HCT116 (cell line): ENCODE results near the gene LINGO1. TPM values are rescaled to one million over a fixed set of nuclear protein-coding genes. Genes with fewer than 3 reads are reported as not detected.

Experiments used
- ATAC-seq: fragments of 200-7000 bp; cut with Tn5 transposase; 2 replicates; pipeline ENCODE4 v1.9.1; 2020; ENCODE audit warnings: mild to moderate bottlenecking, moderate library complexity
- BruUV-seq: library from RNA; stranded (reverse); fragments of 400-500 nt; replicated peaks from 2 replicates; lab custom pipeline; 2021; lab: Mats Ljungman, UMichigan
- CTCF ChIA-PET: fragments of 300-600 bp; sonication (Branson Sonifier 250); formaldehyde crosslinking; loops from one replicate; lab custom pipeline; 2021; ENCODE audit warnings: antibody characterized with exemption; lab: Charles Lee
- POLR2A ChIA-PET: fragments of 300-600, 350-600 bp; sonication (Branson Sonifier 250); formaldehyde crosslinking; loops from one replicate; lab custom pipeline; 2021; ENCODE audit warnings: antibody characterized with exemption; lab: Charles Lee
- RAD21 ChIA-PET, 2 experiments: fragments of 300-600 bp; sonication (Branson Sonifier 250); formaldehyde crosslinking; loops; one replicate each; lab custom pipeline; 2023; ENCODE audit warnings: low total read pairs in 2 of 2; ENCODE audit not compliant: uncharacterized antibody in 2 of 2, unreplicated experiment in 2 of 2, low non-redundant PET in 1 of 2; lab: Charles Lee
- DNase-seq: peaks from one replicate; pipeline ENCODE4 v3.0.0-alpha.2; 2010; ENCODE audit warnings: low read depth, low spot score
- H2AFZ ChIP-seq: fragments of 200-600 bp; shearing (Covaris generic), sonication (generic); 2 replicates; pipeline ENCODE4 v1.6.1; 2017; ENCODE audit warnings: low read depth, mixed run types, mixed read lengths, antibody characterized with exemption, low read length; ENCODE audit not compliant: poor library complexity, severe bottlenecking
- H3K27ac ChIP-seq: 2 replicates; pipeline ENCODE4 v1.5.1; 2012; ENCODE audit warnings: low read depth, low read length
- H3K27me3 ChIP-seq: fragments of 200-600 bp; sonication (generic); 2 replicates; pipeline ENCODE4 v1.6.1; 2016; ENCODE audit warnings: mixed run types, low read length, mixed read lengths; ENCODE audit not compliant: insufficient read depth
- H3K36me3 ChIP-seq, 2 experiments: fragments of 200-500 bp in 1 of 2; fragments of 200-600 bp in 1 of 2; sonication (Bioruptor generic) in 1 of 2; sonication (generic) in 1 of 2; 2 replicates each; pipeline versions ENCODE4 v1.5.1 to v1.6.1; 2014 to 2016; ENCODE audit warnings: low read length in 2 of 2, inconsistent platforms in 1 of 2, mixed read lengths in 1 of 2, mixed run types in 1 of 2; ENCODE audit not compliant: insufficient read depth in 2 of 2, control insufficient read depth in 1 of 2
- H3K4me1 ChIP-seq, 2 experiments: fragments of 200-600 bp in 1 of 2; sonication (generic) in 1 of 2; 2 replicates each; pipeline versions ENCODE4 v1.5.1 to v1.6.1; 2012 to 2017; ENCODE audit warnings: low read length in 2 of 2, inconsistent platforms in 1 of 2, mild to moderate bottlenecking in 1 of 2, mixed read lengths in 1 of 2, mixed run types in 1 of 2, moderate library complexity in 1 of 2; ENCODE audit not compliant: insufficient read depth in 2 of 2, control insufficient read depth in 1 of 2
- H3K4me2 ChIP-seq: fragments of 200-600 bp; sonication (generic); 2 replicates; pipeline ENCODE4 v1.6.1; 2017; ENCODE audit warnings: mixed run types, low read length, mixed read lengths
- H3K4me3 ChIP-seq, 2 experiments: fragments of 200-600 bp in 1 of 2; sonication (generic) in 1 of 2; replicated peaks in 1 of 2; 2 replicates each; pipeline ENCODE4 v1.5.1; 2011 to 2016; ENCODE audit warnings: low read length in 2 of 2, control low read depth in 1 of 2, low read depth in 1 of 2, mild to moderate bottlenecking in 1 of 2, mixed read lengths in 1 of 2, mixed run types in 1 of 2
- H3K79me2 ChIP-seq: fragments of 200-600 bp; sonication (generic); 2 replicates; pipeline ENCODE4 v1.6.1; 2017; ENCODE audit warnings: mild to moderate bottlenecking, mixed run types, low read length, moderate library complexity, mixed read lengths; ENCODE audit not compliant: insufficient read depth
- H3K9ac ChIP-seq: fragments of 200-600 bp; sonication (generic); 2 replicates; pipeline ENCODE4 v1.6.1; 2016; ENCODE audit warnings: low read length, mixed read lengths
- H3K9me2 ChIP-seq: fragments of 200-600 bp; sonication (generic), shearing (Covaris generic); 2 replicates; pipeline ENCODE4 v1.6.1; 2017; ENCODE audit warnings: mixed run types, mild to moderate bottlenecking, moderate library complexity; ENCODE audit not compliant: insufficient read depth
- H3K9me3 ChIP-seq, 2 experiments: fragments of 200-500 bp in 1 of 2; fragments of 200-600 bp in 1 of 2; sonication (Bioruptor generic) in 1 of 2; sonication (generic) in 1 of 2; 2 replicates each; pipeline ENCODE4 v1.6.1; 2014 to 2017; ENCODE audit warnings: low read length in 2 of 2, mixed read lengths in 2 of 2, inconsistent platforms in 1 of 2, low read depth in 1 of 2, mild to moderate bottlenecking in 1 of 2, mixed run types in 1 of 2, moderate library complexity in 1 of 2; ENCODE audit not compliant: control insufficient read depth in 1 of 2, insufficient read depth in 1 of 2
- H4K20me1 ChIP-seq: fragments of 200-600 bp; sonication (generic), shearing (Covaris generic); 2 replicates; pipeline ENCODE4 v1.6.1; 2017; ENCODE audit warnings: mixed run types, mild to moderate bottlenecking, moderate library complexity; ENCODE audit not compliant: insufficient read depth
- CBX3 ChIP-seq: IDR thresholded peaks from 2 replicates; pipeline ENCODE4 v1.6.1; 2012; ENCODE audit warnings: low read depth
- CEBPB ChIP-seq: IDR thresholded peaks from 2 replicates; pipeline ENCODE4 v1.6.1; 2012; ENCODE audit warnings: low read depth
- ELF1 ChIP-seq: IDR thresholded peaks from 2 replicates; pipeline ENCODE4 v1.6.1; 2012; ENCODE audit warnings: low read depth, borderline replicate concordance
- EZH2 ChIP-seq: fragments of 200-600 bp; sonication (generic); IDR thresholded peaks from 2 replicates; pipeline ENCODE4 v1.6.1; 2017; ENCODE audit warnings: antibody characterized with exemption, mixed run types
- FOSL1 ChIP-seq: IDR thresholded peaks from 2 replicates; pipeline ENCODE4 v1.6.1; 2012; ENCODE audit warnings: low read depth
- JUND ChIP-seq: IDR thresholded peaks from 2 replicates; pipeline ENCODE4 v1.6.1; 2012
- MAX ChIP-seq: IDR thresholded peaks from 2 replicates; pipeline ENCODE4 v1.6.1; 2012
- POLR2A ChIP-seq: IDR thresholded peaks from 2 replicates; pipeline ENCODE4 v1.7.0; 2011; ENCODE audit warnings: borderline replicate concordance; ENCODE audit not compliant: insufficient read depth, insufficient read length; ENCODE audit errors: extremely low read depth
- POLR2AphosphoS5 ChIP-seq: IDR thresholded peaks from 2 replicates; pipeline ENCODE4 v1.6.1; 2011; ENCODE audit warnings: mild to moderate bottlenecking, low read depth, low read length, moderate library complexity
- SIN3A ChIP-seq: IDR thresholded peaks from 2 replicates; pipeline ENCODE4 v1.6.1; 2012; ENCODE audit warnings: low read depth
- SP1 ChIP-seq: IDR thresholded peaks from 2 replicates; pipeline ENCODE4 v1.6.1; 2012; ENCODE audit warnings: low read depth
- SRF ChIP-seq: IDR thresholded peaks from 2 replicates; pipeline ENCODE4 v1.6.1; 2012; ENCODE audit warnings: low read depth
- YY1 ChIP-seq: IDR thresholded peaks from 2 replicates; pipeline ENCODE4 v1.6.1; 2011; ENCODE audit warnings: low read length, low read depth, moderate library complexity, mild to moderate bottlenecking; ENCODE audit not compliant: insufficient replicate concordance; ENCODE audit errors: extremely low read depth
- ZBTB33 ChIP-seq: IDR thresholded peaks from 2 replicates; pipeline ENCODE4 v1.6.1; 2011; ENCODE audit warnings: mild to moderate bottlenecking, low read length, moderate library complexity; ENCODE audit not compliant: insufficient replicate concordance; ENCODE audit errors: extremely low read depth
- ZFX ChIP-seq: fragments of 450-650 bp; IDR thresholded peaks from 2 replicates; pipeline ENCODE4 v1.6.1; 2017
- ZNF274 ChIP-seq: fragments of 200-500 bp; sonication (Bioruptor generic); IDR thresholded peaks from 2 replicates; pipeline ENCODE4 v1.6.1; 2014; ENCODE audit warnings: mild to moderate bottlenecking, low read depth, low read length, inconsistent platforms
- intact Hi-C: fragments of 100-400 bp; cut with micrococcal nuclease; formaldehyde crosslinking; loops from 2 replicates; pipeline ENCODE4 v1.10.0; 2022
- total RNA-seq: library from RNA; stranded (reverse); gene quantifications from one replicate; pipeline ENCODE4 v1.2.1, GENCODE V29; 2021; ENCODE audit not compliant: unreplicated experiment
- TF ChIP-seq, protein P1 (sequence below), 3 experiments: fragments of 200-600 bp in 1 of 3; sonication (generic) in 1 of 3; IDR thresholded peaks in 2 of 3; conservative IDR thresholded peaks in 1 of 3; 2 replicates each; pipeline ENCODE4 v1.5.1; 2012 to 2017; ENCODE audit warnings: low read depth in 2 of 3, low read length in 2 of 3, antibody characterized with exemption in 1 of 3, borderline replicate concordance in 1 of 3, control low read depth in 1 of 3, mild to moderate bottlenecking in 1 of 3, mixed read lengths in 1 of 3, mixed run types in 1 of 3, moderate library complexity in 1 of 3; ENCODE audit not compliant: insufficient read depth in 1 of 3

Gene LINGO1
- total RNA-seq, 1 experiment from 2014 or later = 15.6 TPM

DNA sequence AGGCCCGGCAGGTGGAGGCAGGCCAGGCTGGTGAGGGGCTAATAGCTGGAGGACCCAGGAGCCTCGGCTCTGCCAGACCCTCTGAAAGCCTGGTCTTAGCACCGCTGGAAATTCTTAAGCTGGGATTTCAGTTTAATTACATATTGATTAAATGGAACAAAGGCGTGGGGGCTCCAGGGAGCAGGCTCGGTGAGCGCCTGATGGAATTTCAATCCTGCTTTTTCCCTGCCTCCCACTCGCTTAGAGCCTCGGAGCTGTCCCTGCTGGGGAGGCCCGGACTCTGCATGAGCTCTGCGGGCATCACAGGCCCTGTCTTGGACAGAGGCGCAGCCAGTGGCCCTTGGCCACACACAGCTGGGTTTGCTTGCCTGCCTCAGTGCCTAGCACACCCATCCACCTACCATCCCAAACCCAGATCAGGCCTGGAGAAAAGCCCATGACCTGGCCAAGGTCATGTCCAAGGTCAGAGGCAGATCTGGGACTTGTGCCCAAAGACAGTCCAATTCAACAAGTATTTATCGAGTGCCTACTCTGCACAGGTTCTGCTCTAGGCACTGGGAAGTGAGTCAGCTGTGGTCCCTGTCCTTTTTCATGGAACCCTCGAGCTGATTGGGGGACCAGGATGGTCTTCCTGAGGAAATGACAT is 40.6 kb downstream of the LINGO1 start:
- RAD21 ChIA-PET = no interaction called here
- intact Hi-C loops = no loop called here

More for the DNA sequence above, 40.6 kb downstream of the LINGO1 start:
- no peak for TF ChIP-seq EZH2
- no peak for TF ChIP-seq SP1
- no peak for TF ChIP-seq MAX
- no peak for TF ChIP-seq ZFX
- TF ChIP-seq ZBTB33 = no peak
- TF ChIP-seq ELF1 = no peak
- TF ChIP-seq, protein P1, sequence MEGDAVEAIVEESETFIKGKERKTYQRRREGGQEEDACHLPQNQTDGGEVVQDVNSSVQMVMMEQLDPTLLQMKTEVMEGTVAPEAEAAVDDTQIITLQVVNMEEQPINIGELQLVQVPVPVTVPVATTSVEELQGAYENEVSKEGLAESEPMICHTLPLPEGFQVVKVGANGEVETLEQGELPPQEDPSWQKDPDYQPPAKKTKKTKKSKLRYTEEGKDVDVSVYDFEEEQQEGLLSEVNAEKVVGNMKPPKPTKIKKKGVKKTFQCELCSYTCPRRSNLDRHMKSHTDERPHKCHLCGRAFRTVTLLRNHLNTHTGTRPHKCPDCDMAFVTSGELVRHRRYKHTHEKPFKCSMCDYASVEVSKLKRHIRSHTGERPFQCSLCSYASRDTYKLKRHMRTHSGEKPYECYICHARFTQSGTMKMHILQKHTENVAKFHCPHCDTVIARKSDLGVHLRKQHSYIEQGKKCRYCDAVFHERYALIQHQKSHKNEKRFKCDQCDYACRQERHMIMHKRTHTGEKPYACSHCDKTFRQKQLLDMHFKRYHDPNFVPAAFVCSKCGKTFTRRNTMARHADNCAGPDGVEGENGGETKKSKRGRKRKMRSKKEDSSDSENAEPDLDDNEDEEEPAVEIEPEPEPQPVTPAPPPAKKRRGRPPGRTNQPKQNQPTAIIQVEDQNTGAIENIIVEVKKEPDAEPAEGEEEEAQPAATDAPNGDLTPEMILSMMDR (IDR thresholded peaks at IDR 0.05 in 2 of 3, conservative IDR thresholded peaks at IDR 0.05 in 1 of 3; ENCODE audit: borderline replicate concordance in 1 of 3, insufficient read depth in 1 of 3, low read depth in 2 of 3, low read length in 2 of 3) = no peak
- no peak for TF ChIP-seq JUND
- TF ChIP-seq FOSL1 = no peak
- TF ChIP-seq POLR2AphosphoS5 = no peak
- TF ChIP-seq SRF = no peak
- no peak for TF ChIP-seq POLR2A
- TF ChIP-seq SIN3A = no peak
- no peak for TF ChIP-seq ZNF274
- no peak for TF ChIP-seq YY1
- TF ChIP-seq CBX3 = no peak
- TF ChIP-seq CEBPB = no peak
- TF ChIP-seq, all 23 proteins: peak for 0
- no peaks in the 10 kb centered on the region for H3K9me3 ChIP-seq
- H3K36me3 ChIP-seq = no peaks in the 10 kb centered on the region
- BruUV-seq = no TSS peak
- ChIA-PET CTCF (interaction anchor here (0.9 kb wide), 1 partner anchor 25 kb away, joined by 3 read pairs; no protein-coding TSS in a partner anchor), POLR2A (no interaction called here)
- H3K27ac ChIP-seq = no peak overlapping the region
- no peaks in the 10 kb centered on the region for H3K4me1 ChIP-seq
- H3K27me3 ChIP-seq = no peaks in the 10 kb centered on the region
- no peak overlapping the region for H3K4me2 ChIP-seq
- ATAC-seq = no peak
- no peaks in the 10 kb centered on the region for H4K20me1 ChIP-seq
- no peak overlapping the region for H3K4me3 ChIP-seq
- H3K9me2 ChIP-seq = no peaks in the 10 kb centered on the region
- H3K9ac ChIP-seq = no peak overlapping the region
- no peak overlapping the region for H2AFZ ChIP-seq
- H3K79me2 ChIP-seq = no peaks in the 10 kb centered on the region
- DNase-seq = no peak
